Measurements from ENCODE around the gene PDZD2.
A peak's percentile ranks its signal among the peaks of the same experiment; 100 is the strongest.
"Not testable (repeated sequence)": the region's sequence is repeated elsewhere in the genome, so short reads cannot be mapped to it uniquely, and the experiment has no call there.

PDZD2 gene

GRCh38 chr5:32074401-32074800 lies 435.5 kb downstream of the PDZD2 start:
- Histone ChIP-seq H3K36me3 (no peaks in the 10 kb centered on the region; the same call in 1 of the 2 replicates), H3K9me3 (ENCODE audit: severe bottlenecking) (peaks cover 3% of the 10 kb centered on the region), H3K27me3 (ENCODE audit: insufficient read depth, low read depth, severe bottlenecking) (no peaks in the 10 kb centered on the region), H3K4me3 (ENCODE audit: low read depth, low read length) (no peak overlapping the region), H3K27ac (no peak overlapping the region)
- peak; percentile 41 for DNase-seq
- TF ChIP-seq CTCF (IDR thresholded peaks at IDR 0.05; ENCODE audit: low read depth, low read length), result peak; percentile 50; the same call in 1 of the 2 replicates

GRCh38 chr5:32076699-32077695 lies 438.1 kb downstream of the PDZD2 start:
- H3K9me3 ChIP-seq (ENCODE audit: severe bottlenecking), result peaks cover 3% of the 10 kb centered on the region
- no peak overlapping the region for H3K4me3 ChIP-seq (ENCODE audit: low read depth, low read length)
- H3K36me3 ChIP-seq, result no peaks in the 10 kb centered on the region; the same call in 1 of the 2 replicates
- no peaks in the 10 kb centered on the region for H3K27me3 ChIP-seq (ENCODE audit: insufficient read depth, low read depth, severe bottlenecking)
- no peak overlapping the region for H3K27ac ChIP-seq
- peak; percentile 35; the same call in 1 of the 2 replicates for TF ChIP-seq CTCF (IDR thresholded peaks at IDR 0.05; ENCODE audit: low read depth, low read length)
- peak; percentile 56 for DNase-seq

DNA sequence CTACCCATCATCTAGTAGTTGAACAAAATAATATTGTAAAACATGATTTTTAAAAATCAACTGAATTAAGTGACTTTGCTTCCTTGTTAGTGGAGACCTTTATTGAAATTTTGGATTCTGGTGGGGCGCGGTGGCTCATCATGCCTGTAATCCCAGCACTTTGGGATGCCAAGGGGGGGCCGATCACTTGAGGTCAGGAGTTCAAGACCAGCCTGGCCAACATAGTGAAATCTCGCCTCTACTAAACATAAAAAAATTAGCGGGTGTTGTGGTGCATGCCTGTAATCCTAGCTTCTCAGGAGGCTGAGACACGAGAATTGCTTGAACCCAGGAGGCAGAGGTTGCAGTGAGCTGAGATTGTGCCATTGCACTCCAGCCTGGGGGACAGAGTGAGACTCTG lies 439.9 kb downstream of the PDZD2 start:
- not testable (repeated sequence) for H3K36me3 ChIP-seq; H3K4me3 ChIP-seq (ENCODE audit: low read depth, low read length); H3K9me3 ChIP-seq (ENCODE audit: severe bottlenecking); DNase-seq; H3K27ac ChIP-seq; H3K27me3 ChIP-seq (ENCODE audit: insufficient read depth, low read depth, severe bottlenecking)

GRCh38 chr5:32080565-32080964 lies 441.6 kb downstream of the PDZD2 start:
- not testable (repeated sequence) for H3K27me3 ChIP-seq (ENCODE audit: insufficient read depth, low read depth, severe bottlenecking); H3K27ac ChIP-seq; H3K36me3 ChIP-seq; H3K4me3 ChIP-seq (ENCODE audit: low read depth, low read length); DNase-seq; H3K9me3 ChIP-seq (ENCODE audit: severe bottlenecking)

- Histone ChIP-seq H3K27ac (no peak overlapping the region), H3K27me3 (ENCODE audit: insufficient read depth, low read depth, severe bottlenecking) (no peaks in the 10 kb centered on the region), H3K9me3 (ENCODE audit: severe bottlenecking) (no peaks in the 10 kb centered on the region), H3K36me3 (peaks cover 8% of the 10 kb centered on the region), H3K4me3 (ENCODE audit: low read depth, low read length) (no peak overlapping the region)
- TF ChIP-seq CTCF (IDR thresholded peaks at IDR 0.05; ENCODE audit: low read depth, low read length), result no peak
- no peak for DNase-seq
These were observed 443.8 kb downstream of the PDZD2 start for GRCh38 chr5:32082701-32083100.

DNA sequence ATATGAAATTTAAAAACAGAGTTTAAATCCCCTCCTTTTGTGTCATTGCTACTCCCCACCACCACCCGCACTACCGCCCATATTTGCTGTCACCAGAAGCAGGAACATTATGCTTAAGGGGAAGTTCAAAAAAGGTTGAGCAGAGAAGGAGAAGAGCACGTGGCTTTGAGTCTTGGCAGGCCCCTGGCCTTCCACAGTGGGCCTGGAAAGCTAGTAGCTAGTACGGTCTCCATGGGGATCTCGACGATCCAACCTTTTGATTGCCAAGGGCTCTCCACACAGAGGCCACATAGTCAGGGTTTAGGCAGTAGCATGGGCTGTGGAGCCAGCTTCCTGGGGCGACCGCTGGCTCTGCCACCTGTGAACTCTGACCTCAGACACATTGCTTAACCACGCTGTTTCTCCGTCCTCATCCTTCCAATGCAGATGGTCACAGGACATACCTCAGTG lies 445.1 kb downstream of the PDZD2 start:
- Histone ChIP-seq H3K27ac (no peak overlapping the region), H3K9me3 (ENCODE audit: severe bottlenecking) (no peaks in the 10 kb centered on the region), H3K36me3 (peaks cover 18% of the 10 kb centered on the region), H3K4me3 (ENCODE audit: low read depth, low read length) (no peak overlapping the region), H3K27me3 (ENCODE audit: insufficient read depth, low read depth, severe bottlenecking) (no peaks in the 10 kb centered on the region)
- TF ChIP-seq CTCF (IDR thresholded peaks at IDR 0.05; ENCODE audit: low read depth, low read length), result no peak
- no peak for DNase-seq

All from WERI-Rb-1 (cell line).